Stimulated activated CD4-positive, alpha-beta T cell treated with anti-CD3 and anti-CD28 coated beads, Interleukin-4, amount 100 ng/mL, for 24 hours (primary cell): Measurements from ENCODE around the gene MDH1.
"Not testable (repeated sequence)": the region's sequence is repeated elsewhere in the genome, so short reads cannot be mapped to it uniquely, and the experiment has no call there.

Experiments
- DNase-seq: peaks from one replicate; pipeline ENCODE4 v3.0.0-alpha.2; 2020

Gene MDH1

DNA sequence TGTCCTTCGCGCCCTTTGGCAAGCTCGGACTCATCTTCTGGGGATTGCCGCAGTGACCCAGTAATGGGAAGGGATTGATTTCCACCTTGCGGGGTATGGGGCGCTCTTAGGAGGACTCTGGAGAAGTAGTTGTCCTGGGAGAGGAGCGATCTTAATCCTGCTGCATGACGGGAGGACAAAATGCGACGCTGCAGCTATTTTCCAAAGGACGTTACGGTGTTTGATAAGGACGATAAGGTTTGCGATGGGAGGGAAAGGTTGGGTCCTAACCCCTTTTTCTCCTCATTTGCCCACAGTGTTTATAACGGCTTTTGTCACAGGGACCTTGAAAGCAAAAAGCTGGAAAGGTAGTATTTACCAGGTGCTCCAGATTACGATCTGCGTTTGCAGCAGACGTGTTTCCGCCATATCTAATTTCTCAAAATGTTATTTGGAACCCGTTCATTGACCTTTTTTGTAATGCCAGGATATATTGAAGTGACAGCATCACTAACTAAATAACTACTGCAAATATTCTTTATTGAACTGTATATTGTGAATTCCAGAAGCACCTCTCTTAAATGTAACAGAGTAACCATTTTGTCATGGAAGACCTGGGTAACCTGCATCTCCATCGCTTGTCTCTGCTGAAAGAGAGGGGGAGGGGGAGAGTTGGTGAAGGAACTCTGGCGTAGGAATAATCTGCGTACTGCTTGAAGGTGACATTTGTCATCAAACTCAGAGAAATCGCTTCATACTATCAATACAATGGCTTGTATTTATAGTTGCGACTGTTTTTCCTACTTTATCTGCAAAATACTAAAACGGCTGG lies 590 bp downstream of the MDH1 start:
- no peak for DNase-seq

GRCh38 chr2:63590626-63591408 lies 2.1 kb downstream of the MDH1 start:
- DNase-seq, result no peak

DNA sequence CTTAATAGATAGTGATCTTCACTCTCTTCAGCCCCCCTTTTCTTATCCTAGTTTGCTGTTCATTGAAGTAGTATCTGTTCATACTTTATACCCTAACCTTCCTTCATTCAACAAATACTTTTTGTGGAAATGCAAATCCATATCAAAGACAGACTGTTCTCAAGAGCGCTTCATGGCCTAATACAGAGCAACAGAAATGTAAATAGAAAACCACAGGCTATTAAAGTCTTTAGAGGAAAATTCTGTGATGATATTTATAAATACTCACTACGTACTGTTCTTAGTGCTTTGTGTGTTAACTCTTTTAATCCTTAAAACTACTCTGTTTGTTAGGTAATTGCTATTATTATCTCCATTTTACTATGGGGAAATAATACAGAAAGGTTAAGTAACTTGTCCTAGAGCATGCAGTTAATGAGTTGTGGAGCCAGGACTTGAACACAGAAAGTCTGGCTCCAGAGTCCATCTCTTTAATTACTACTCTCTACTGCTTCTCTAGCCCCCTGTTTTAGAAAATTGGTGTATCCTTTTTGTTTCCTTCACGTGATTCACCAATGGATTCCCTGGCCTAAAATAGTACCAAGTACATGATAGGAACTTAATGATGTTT lies 2.9 kb downstream of the MDH1 start:
- DNase-seq, result no peak

DNA sequence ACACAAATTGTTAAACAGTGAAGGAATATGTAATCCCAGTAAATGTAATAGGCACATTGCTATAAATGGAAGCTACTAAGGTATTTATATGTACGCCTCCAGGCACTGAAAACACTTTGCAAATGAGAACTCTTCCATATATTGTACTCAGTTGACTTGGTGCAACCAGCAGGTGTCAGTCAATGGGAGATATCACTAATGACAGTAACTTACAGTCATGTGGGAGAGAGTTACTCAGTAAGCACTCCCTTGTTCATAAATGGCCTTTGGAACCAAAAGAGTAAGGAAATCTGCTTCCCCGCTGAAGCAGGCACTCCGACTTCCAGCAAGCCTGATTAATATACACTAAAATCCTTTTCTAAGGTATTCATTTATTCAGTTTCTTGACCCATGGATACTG lies 5.9 kb downstream of the MDH1 start:
- DNase-seq, result no peak

- DNase-seq, result no peak
Observed at GRCh38 chr2:63596401-63596883, 7.7 kb downstream of the MDH1 start.

DNA sequence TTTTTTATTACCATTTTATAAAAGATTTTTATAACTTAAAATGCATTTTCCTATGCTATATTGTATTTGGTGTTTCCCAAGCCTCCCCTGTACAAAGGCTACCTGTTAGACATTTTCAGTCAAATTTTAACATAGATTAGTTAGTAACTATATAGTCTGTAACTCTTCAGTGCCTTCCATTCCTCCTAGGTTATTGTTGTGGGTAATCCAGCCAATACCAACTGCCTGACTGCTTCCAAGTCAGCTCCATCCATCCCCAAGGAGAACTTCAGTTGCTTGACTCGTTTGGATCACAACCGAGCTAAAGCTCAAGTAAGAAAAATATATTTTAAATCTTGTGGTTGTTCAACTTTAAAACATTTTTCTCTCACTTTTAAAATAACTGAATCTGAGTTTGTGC lies 10.2 kb downstream of the MDH1 start:
- DNase-seq, result no peak

- no peak for DNase-seq
Observed at GRCh38 chr2:63600881-63601460, 12.2 kb downstream of the MDH1 start.

GRCh38 chr2:63604666-63605065 lies 15.9 kb downstream of the MDH1 start:
- no peak for DNase-seq

DNA sequence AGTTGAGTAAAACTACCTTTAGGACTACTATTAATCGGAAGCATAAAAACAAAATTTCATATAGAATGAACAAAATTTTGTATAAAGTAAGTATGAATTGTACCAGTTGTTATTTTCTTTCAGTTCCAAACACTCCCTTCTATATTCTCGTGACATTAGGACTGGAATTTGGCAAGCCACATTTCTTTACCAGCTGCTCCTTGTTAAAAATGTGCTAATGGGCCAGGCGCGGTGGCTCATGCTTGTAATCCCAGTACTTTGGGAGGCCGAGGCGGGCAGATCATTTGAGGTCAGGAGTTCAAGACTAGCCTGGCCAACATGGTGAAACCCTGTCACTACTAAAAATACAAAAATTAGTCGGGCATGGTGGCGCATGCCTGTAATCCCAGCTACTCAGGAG lies 20.1 kb downstream of the MDH1 start:
- not testable (repeated sequence) for DNase-seq

DNA sequence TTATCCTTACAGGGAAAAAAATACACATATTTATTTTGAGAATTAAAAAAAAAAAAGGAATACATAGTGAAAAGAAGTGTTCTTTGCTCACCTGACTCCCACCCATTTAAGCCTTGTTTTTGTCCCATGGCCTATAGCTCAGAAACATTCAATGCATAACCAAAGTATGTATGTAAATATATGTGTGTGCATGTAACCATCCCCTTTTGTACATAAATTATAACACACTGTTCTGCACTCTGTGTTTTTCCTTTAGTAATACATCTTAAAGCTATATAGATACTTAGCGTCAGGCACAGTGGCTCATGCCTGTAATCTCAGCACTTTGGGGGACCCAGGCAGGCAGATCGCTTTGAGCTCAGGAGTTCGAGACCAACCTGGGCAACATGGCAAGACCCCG lies 21.8 kb downstream of the MDH1 start:
- no peak for DNase-seq

DNA sequence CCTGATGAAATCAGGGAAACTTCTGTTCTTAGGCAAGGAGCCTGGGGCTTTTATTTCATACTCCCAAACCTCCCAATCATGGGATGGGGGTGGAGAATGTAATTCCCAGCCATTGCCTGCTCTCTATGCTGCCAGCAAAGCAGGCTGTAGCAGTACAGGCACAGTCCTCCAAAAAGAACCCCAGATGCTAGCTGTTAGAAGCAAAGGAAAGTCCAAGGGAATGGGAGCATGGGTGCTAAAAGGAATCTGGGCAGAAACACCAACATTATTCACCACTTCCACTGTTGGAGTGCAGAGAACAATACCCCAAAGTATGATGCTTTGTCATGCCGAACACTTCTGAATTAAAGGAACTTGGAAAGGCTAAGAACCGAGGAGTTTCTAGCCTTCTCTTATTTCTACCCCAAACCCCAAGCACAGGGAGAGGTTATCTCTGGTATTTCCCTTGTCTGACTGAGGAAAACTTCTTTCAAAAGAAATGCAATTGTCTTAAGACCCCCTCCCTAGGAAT lies 24.7 kb downstream of the MDH1 start:
- no peak for DNase-seq

DNA sequence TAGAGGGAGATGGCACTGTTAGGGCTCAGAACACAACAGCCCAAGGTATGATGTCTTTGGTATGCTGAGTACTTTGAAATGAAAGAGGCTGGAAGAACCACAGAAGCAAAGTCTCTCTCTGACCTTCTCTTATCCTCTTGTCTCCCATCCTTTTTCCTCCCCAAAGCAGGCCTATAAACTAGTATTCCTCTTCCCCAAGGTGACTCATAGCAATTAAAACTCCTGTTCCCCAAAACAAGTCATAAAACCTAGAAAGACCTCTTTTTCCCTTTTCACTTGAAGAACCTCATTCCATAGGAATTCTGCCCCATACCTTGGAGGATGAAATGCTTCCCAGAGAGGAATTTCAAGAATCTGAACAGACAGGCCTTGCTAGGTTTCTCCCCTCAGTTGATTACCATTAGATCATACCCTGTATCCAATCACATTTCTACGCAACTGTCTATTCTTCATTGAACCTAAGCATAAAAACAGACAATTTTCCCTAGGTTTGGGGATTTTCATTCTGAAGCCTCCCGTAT lies 25.7 kb downstream of the MDH1 start:
- DNase-seq, result no peak

GRCh38 chr2:63614983-63615945 lies 26.5 kb downstream of the MDH1 start:
- no peak for DNase-seq

DNA sequence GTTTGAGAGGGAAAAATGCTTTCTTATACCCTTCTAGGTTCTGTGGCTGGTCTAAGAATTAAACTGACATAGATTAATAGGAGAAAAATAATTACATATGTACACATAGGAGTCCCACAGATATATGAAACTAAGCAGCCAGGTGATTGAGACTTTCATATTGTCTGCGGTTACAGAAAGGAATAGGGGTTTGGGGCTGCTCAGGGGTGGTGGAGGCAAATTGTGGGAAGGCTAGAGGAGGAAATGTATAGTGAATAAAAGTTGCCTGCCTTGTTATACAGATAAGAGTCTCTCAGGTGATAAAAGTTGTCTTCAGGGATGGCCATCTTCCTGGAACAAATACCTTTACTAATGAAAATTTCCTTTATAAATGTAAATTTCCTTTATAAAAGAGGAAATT lies 28.6 kb downstream of the MDH1 start:
- DNase-seq, result no peak

DNA sequence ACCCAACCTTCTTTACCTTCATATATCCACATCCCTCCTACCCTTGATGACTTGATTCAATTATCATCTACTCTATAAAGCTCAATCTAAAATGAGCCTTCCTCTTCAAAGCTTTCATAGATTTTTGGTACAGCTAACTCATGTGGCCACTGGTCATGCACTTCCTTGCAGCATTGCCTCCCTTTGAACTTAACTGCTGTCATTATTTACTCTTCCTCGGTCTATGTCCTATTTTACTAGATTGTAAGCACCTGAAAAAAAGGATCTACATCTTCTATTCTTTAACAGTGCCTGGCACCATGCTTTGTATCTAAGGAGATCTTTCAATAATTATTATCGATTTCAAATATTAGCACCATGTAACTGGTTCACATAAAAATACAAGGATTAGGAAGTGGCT lies 30.6 kb downstream of the MDH1 start:
- DNase-seq, result no peak

GRCh38 chr2:63622751-63623150 lies 34.0 kb downstream of the MDH1 start:
- no peak for DNase-seq

GRCh38 chr2:63623763-63624162 lies 35.0 kb downstream of the MDH1 start:
- not testable (repeated sequence) for DNase-seq

- no peak for DNase-seq
Observed at GRCh38 chr2:63627866-63628265, 39.1 kb downstream of the MDH1 start.

DNA sequence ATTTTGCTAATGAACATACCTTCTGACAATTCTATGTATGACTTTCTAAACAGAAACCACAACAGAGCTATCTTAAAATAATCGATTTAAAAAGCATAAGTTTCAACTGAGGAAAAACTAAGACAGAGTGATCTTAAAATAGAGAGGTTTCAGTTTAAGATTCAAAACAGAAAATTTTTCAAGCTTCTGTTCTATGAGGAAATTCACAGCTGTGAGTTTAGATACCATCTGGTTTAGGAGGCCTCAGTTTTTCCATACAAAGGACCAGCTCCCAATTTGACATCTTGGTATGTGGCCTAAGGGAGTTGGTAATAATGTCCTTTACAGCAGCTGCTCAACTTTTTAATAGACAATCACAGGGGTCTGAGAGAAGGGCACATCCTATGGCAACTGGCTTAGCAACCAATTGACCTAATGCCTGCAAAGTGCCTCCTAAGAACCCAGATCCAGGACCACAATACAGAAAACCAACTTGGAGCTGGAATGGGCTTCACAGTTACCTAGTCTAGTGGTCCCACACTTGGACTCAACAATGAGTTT lies 39.7 kb downstream of the MDH1 start:
- no peak for DNase-seq

DNA sequence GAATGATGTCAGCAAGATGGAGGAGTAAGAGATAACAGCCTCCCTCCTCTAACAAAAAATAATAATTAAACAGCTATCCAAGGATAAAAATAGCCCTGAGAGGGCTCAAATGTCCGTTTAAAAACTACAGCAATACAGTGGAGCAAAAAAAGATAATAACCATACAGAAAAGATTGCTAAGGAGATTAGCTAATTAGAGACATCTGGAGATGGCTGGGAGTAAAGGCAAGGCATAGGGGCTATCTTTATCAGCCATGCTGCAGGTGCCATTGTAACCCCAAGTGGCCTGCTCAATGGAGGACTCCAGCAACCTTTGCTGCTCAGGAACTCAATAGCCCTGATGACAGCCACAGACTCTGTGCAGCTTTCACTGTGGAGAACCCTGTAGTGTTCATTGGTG lies 42.7 kb downstream of the MDH1 start:
- DNase-seq, result no peak

DNA sequence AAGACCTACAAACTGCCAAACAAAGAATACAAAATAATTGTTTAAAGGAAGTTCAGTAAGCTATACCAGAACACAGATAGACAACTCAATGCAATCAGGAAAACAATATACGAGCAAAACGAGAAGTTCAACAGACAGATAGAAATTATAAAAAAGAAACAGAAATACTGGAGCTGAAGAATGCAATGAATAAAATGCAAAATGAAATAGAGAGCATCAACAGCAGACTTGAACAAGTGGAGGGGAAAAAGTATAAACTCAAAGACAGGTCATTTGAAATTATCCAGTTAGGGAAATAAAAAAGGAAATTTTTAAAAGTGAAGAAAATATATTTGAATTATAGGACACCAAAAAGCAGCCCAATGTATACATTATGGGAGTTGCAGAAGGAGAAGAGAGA lies 43.6 kb downstream of the MDH1 start:
- DNase-seq, result no peak
